HG02840 (cell line): ENCODE results near the gene CALM1.

Experiments used
- ATAC-seq: cut with Tn5 transposase; IDR thresholded peaks from one replicate; pipeline ENCODE4 v1.9.1; 2021; ENCODE audit warnings: mild to moderate bottlenecking, moderate library complexity, moderate number of reproducible peaks; ENCODE audit not compliant: unreplicated experiment, low FRiP score

The CALM1 gene

DNA sequence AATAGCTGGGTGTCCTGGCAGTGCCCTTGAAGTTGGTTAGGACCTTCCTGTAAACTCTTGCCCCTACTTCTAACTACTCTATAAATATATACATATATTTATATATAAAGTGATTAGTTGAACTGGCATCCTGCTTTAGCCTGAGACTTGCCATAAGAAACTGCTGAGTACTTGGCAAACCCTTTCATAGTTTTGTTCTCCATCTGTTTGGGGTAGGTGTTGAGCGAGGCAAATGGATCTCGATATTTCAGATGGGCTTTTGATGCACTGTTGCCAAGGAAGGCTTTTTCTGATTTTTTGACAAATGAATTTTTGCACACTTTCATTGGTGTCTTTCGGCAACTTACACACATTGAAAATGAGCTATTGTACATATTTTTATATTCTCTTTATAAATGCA, 10.4 kb downstream of the CALM1 start:
- ATAC-seq, result no peak

- no peak for ATAC-seq
Observed at GRCh38 chr14:90408713-90409112, 11.9 kb downstream of the CALM1 start.

GRCh38 chr14:90409209-90409730, 12.4 kb downstream of the CALM1 start:
- ATAC-seq, result no peak

- ATAC-seq, result no peak
Observed at GRCh38 chr14:90412058-90412457, 15.2 kb downstream of the CALM1 start.

GRCh38 chr14:90416720-90417119, 19.9 kb downstream of the CALM1 start:
- no peak for ATAC-seq

DNA sequence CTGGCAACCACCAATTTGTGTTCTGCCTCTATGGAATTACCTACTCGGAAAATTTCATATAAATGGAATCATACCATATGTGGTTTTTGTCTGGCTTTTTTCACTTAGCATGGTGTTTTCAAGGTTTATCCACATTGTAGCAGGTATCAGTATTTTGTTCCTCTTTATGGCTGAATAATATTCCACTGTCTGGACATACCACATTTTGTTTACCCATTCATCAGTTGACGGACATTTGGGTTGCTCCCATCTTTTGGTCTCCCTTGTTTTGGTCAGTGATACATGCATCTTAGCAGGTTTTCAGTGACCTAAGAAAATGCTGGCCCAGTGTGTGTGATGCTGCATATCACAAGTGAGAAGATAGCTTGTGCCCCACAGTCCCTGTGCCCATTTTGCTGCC, 21.2 kb downstream of the CALM1 start:
- ATAC-seq, result no peak

- ATAC-seq, result no peak
Observed at GRCh38 chr14:90419200-90419599, 22.4 kb downstream of the CALM1 start.

DNA sequence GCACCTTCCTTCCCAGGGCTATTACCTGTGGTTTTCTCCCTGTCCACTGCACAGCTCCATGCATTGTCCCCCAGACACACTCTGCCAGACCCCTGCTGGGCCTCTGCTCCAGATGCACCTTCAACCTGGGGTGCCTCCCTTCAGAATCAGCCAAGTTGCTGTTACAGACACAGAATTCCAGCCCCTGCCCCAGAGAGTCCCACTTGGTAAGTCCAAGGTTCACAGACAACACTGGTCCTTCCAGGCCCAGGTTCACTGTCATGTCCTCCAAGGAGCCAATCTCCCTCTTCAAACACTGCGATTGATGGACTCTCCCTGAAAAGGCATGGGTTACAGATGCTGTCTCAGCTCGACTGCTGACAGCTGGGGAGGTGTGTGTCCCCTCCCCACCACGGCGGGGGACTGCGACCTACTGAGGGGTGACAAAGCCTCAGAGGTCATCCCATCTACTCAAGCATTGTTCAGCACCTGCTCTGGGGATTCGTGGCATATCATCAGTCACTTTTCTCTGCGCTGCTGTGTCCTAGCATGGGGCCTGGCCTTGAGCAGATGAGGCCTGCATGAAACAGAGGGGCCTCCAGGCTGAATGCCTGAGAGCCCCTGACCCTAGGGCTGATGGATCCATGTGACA, 24.3 kb downstream of the CALM1 start:
- no peak for ATAC-seq

DNA sequence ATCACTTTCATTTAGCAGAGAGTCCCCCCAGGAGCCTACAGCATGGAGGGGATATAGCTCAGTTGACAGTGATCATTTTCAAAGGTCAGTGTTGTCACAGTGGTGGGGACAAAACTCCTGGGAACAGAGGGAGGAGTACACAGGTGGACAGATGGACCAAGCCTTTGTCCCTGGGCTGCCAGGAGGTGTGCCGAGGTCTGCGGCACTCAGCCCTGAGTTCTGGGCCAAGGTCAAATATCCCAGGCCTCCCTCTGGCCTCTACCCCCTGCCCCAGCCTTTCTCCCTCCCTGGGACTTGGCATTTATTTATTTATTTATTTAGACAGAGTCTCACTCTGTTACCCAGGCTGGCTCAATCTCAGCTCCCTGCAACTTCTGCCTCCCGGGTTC, 24.8 kb downstream of the CALM1 start:
- ATAC-seq, result no peak

- ATAC-seq, result no peak
Observed at GRCh38 chr14:90423166-90423565, 26.3 kb downstream of the CALM1 start.

- no peak for ATAC-seq
Observed at GRCh38 chr14:90424075-90424474, 27.2 kb downstream of the CALM1 start.

- no peak for ATAC-seq
Observed at GRCh38 chr14:90424686-90425372, 28.0 kb downstream of the CALM1 start.

DNA sequence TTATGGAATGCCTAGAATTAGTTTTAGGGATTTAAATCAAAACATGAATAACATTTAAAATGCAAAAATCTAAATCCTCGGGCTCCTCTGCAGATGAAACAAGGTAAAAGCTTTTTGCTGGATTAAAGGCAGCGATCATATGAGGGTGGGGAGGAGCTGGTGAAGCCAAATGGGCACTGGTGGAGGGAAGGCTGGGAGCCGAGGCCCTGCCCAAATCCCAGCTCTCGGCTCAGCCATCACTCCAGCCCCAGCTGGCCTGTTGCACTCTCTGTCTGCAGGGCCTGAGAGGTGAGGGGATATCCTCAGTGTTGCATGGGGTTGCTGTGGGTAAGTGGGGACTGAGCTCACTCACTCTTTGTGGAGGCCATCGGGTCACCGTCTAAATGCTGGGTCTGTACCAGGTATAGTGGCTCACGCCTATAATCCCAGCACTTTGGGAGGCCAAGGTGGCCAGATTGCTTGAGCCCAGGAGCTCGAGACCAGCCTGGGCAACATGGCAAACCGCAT, 28.6 kb downstream of the CALM1 start:
- ATAC-seq, result no peak

DNA sequence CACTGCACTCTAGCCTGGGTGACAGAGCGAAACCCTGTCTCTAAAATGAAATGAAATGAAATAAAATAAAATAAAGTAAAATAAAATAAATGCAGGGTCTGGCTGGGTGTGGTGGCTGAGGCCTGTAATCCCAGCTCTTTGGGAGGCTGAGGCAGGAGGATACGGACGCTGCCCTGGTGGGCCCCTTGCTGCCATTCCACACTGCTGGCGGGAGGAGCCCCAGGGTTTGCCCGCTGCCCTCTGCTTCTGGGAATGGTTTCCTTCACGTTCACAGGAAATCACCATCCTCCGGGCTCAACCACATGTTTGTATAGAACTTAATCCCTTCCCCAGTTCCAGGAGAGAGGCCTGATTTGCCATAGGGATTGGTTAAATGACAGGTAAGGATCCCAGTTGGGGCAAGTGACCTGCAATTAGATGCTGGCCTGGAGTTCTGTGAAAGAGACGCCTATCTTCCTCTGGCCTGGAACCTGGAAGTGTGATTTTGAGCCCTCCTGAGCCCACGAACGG, 29.3 kb downstream of the CALM1 start:
- ATAC-seq, result no peak

DNA sequence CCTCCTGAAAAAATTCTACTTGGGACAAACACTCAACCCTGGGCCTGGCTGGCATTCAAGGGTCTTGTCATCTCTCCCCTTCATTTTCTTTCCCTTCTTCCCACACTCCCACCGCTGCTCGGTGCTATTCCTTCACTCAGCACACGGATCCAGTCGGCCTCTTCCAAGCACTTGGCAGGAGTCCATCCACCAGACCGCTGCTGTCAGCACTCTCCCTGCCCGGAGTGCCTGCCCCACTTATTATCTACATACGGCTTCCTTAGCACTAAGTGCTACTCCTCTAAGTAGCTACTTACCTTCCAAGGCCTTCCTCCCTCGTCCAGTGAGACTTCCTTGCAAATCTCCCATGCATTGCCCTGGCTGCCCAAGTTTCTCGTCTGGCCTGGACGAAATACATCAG, 29.8 kb downstream of the CALM1 start:
- no peak for ATAC-seq

- ATAC-seq, result no peak
Observed at GRCh38 chr14:90427848-90428426, 31.1 kb downstream of the CALM1 start.

GRCh38 chr14:90428676-90429075, 31.8 kb downstream of the CALM1 start:
- ATAC-seq, result no peak

- ATAC-seq, result no peak
Observed at GRCh38 chr14:90429236-90429635, 32.4 kb downstream of the CALM1 start.

GRCh38 chr14:90429754-90430153, 32.9 kb downstream of the CALM1 start:
- ATAC-seq, result no peak

GRCh38 chr14:90434370-90435020, 37.7 kb downstream of the CALM1 start:
- no peak for ATAC-seq

DNA sequence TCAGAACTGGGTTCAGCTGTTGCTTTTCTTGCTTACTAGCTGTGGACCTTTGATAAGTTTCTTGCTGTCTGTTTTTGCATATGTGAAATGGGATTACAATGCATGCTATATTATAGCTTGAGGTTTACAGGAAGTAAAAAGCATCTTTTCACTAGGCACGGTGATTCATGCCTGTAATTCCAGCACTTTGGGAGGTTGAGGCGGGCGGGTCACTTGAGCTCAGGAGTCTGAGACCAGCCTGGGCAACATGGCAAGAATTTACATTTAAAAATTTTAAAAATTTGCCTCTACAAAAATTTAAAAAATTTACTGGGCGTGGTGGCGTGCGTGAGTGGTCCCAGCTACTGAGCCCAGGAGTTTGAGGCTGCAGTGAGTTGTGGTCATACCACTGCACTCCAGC, 42.0 kb downstream of the CALM1 start:
- no peak for ATAC-seq
